HAP-1 (cell line): ENCODE results near the gene DNAH14.
"Not testable (repeated sequence)": the region's sequence is repeated elsewhere in the genome, so short reads cannot be mapped to it uniquely, and the experiment has no call there.

Experiments used
- DNase-seq, 2 experiments: peaks; one replicate each; pipeline ENCODE4 v3.0.0-alpha.2; 2016 to 2020; ENCODE audit warnings: low spot score in 2 of 2
- H3K27me3 ChIP-seq: fragments of 250-450 bp; sonication (Bioruptor Pico); 2 replicates; pipeline ENCODE4 v1.5.1; 2020; ENCODE audit warnings: low read depth, mild to moderate bottlenecking, moderate library complexity
- H3K36me3 ChIP-seq: fragments of 250-450 bp; sonication (Bioruptor Pico); replicated peaks from 2 replicates; pipeline ENCODE4 v1.5.1; 2020; ENCODE audit warnings: mild to moderate bottlenecking
- H3K4me1 ChIP-seq: fragments of 250-450 bp; sonication (Bioruptor Pico); 2 replicates; pipeline ENCODE4 v1.5.1; 2020; ENCODE audit warnings: mild to moderate bottlenecking
- H3K4me3 ChIP-seq: fragments of 250-450 bp; sonication (Bioruptor Pico); 2 replicates; pipeline ENCODE4 v1.5.1; 2020; ENCODE audit warnings: mild to moderate bottlenecking, moderate library complexity
- H3K9me3 ChIP-seq: fragments of 250-450 bp; sonication (Bioruptor Pico); 2 replicates; pipeline ENCODE4 v1.5.1; 2020; ENCODE audit warnings: mild to moderate bottlenecking, moderate library complexity
- in situ Hi-C: fragments of 300-500 bp; cut with MboI; formaldehyde crosslinking; loops from 3 replicates; pipeline ENCODE4 v1.14.3; 2020; ENCODE audit warnings: low sequenced_read_pairs, inconsistent platforms, mixed read lengths

DNAH14 gene

GRCh38 chr1:225063722-225064121, 134.2 kb downstream of the DNAH14 start:
- in situ Hi-C loops: no loop called here
- H3K4me3 ChIP-seq: no peak overlapping the region

GRCh38 chr1:225070972-225071371, 141.5 kb downstream of the DNAH14 start:
- in situ Hi-C loops: no loop called here
- no peaks in the 10 kb centered on the region for H3K9me3 ChIP-seq
- H3K36me3 ChIP-seq: no peaks in the 10 kb centered on the region
- no peak for DNase-seq
- H3K4me3 ChIP-seq: no peak overlapping the region
- no peaks in the 10 kb centered on the region for H3K27me3 ChIP-seq
- H3K4me1 ChIP-seq: no peaks in the 10 kb centered on the region

More at GRCh38 chr1:225063722-225064121, 134.2 kb downstream of the DNAH14 start:
- Histone ChIP-seq H3K4me1 (no peaks in the 10 kb centered on the region), H3K9me3 (no peaks in the 10 kb centered on the region), H3K36me3 (no peaks in the 10 kb centered on the region), H3K27me3 (no peaks in the 10 kb centered on the region)
- no peak for DNase-seq

DNA sequence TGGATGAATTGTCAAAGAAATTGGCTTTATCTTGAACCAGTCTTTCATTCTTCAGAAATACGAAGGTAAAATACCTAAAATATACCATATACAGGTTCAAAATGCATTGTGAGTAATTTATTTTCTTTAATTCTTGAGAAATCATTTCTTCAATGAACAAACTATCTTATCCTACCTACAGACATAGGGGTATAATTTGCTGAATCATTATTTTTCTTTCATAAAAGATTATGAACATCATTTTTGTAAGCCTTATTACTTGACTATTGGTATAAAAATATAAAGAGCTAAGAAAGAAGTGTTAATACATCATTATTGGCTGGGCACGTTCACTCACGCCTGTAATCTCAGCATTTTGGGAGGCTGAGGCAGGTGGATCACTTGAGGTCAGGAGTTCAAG, 167.7 kb downstream of the DNAH14 start:
- no peak overlapping the region for H3K4me3 ChIP-seq
- H3K27me3 ChIP-seq: no peaks in the 10 kb centered on the region
- in situ Hi-C loops: no loop called here
- H3K9me3 ChIP-seq: no peaks in the 10 kb centered on the region
- H3K4me1 ChIP-seq: no peaks in the 10 kb centered on the region
- H3K36me3 ChIP-seq: no peaks in the 10 kb centered on the region
- DNase-seq: no peak

DNA sequence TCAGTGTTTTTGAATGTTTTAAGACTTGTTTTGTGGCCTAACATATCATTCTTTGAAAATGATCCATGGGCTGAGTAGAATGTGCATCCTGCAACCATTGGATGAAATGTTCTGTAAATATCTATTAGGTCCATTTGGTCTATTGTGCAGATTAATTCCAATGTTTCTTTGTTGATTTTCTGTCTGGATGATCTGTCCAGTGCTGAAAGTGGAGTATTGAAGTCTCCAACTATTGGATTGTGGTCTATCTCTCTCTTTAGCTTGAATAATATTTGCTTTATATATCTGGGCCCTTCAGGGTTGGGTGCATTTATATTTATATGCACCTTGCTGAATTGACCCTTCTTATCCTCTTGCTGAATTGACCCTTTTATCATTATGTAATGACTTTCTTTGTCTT, 181.5 kb downstream of the DNAH14 start:
- no peak for DNase-seq
- H3K36me3 ChIP-seq: no peaks in the 10 kb centered on the region
- H3K4me1 ChIP-seq: no peaks in the 10 kb centered on the region
- no peak overlapping the region for H3K4me3 ChIP-seq
- H3K27me3 ChIP-seq: no peaks in the 10 kb centered on the region
- no peaks in the 10 kb centered on the region for H3K9me3 ChIP-seq
- in situ Hi-C loops: no loop called here

- no peak for DNase-seq
- H3K4me1 ChIP-seq: no peaks in the 10 kb centered on the region
- no peaks in the 10 kb centered on the region for H3K27me3 ChIP-seq
- in situ Hi-C loops: no loop called here
- no peak overlapping the region for H3K4me3 ChIP-seq
- H3K36me3 ChIP-seq: no peaks in the 10 kb centered on the region
- no peaks in the 10 kb centered on the region for H3K9me3 ChIP-seq
Measured at GRCh38 chr1:225113265-225113664, 183.8 kb downstream of the DNAH14 start.

DNA sequence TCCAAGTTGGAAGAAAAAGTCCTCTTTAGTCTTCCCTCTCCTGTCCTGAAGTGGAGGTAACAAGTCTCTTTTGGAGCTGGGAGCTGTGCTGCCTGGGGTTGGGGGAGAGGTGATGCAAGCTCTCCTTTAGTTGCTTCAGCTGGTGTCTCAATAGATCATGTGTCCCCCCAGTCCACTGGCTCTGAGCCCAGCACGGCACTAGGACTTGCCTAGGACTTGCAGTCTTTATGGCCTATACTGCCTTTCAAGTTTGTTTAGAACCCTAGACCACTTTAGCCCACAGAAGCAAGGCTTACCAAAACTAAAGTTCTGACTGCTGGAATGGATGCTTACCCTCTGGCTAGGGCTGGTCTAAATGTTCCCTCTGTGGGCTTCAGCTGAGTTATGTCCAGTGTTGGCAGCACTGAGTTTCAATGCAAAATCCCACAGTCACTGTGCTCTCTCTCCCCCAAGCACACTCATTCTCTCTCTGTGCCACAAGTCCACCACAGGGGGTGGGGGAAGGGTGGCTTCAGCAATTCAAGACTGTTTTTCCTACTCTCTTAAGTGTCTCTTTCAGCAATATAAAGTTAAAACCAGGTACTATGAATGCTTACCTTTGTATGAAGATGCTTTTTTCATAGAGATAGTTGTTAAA, 185.0 kb downstream of the DNAH14 start:
- no peaks in the 10 kb centered on the region for H3K27me3 ChIP-seq
- H3K9me3 ChIP-seq: no peaks in the 10 kb centered on the region
- in situ Hi-C loops: no loop called here
- no peaks in the 10 kb centered on the region for H3K4me1 ChIP-seq
- no peak for DNase-seq
- no peak overlapping the region for H3K4me3 ChIP-seq
- H3K36me3 ChIP-seq: no peaks in the 10 kb centered on the region

- no peaks in the 10 kb centered on the region for H3K4me1 ChIP-seq
- no peak overlapping the region for H3K4me3 ChIP-seq
- no peaks in the 10 kb centered on the region for H3K36me3 ChIP-seq
- no peaks in the 10 kb centered on the region for H3K9me3 ChIP-seq
- H3K27me3 ChIP-seq: no peaks in the 10 kb centered on the region
- no peak for DNase-seq
- in situ Hi-C loops: no loop called here
Measured at GRCh38 chr1:225119307-225119706, 189.8 kb downstream of the DNAH14 start.

DNA sequence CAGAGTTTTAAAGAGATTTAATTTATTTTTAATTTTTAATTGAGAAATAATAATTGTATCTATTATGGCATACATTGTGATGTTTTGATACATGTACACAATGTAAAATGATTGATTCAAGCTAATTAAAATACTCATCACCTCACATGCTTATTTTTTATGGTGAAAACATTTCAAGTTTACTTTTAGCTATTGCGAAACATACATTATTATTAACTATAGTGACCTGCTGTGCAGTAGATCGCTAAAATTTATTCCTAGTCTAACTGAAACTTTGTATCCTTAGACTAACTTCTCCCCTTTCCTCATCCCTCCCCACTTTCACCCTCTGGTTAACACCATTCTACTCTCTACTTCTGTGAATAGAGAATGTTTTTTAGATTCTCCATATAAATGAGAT, 191.6 kb downstream of the DNAH14 start:
- Histone ChIP-seq H3K4me1 (no peaks in the 10 kb centered on the region), H3K4me3 (no peak overlapping the region), H3K27me3 (no peaks in the 10 kb centered on the region), H3K36me3 (no peaks in the 10 kb centered on the region), H3K9me3 (no peaks in the 10 kb centered on the region)
- in situ Hi-C loops: no loop called here
- no peak for DNase-seq

GRCh38 chr1:225131869-225132268, 202.4 kb downstream of the DNAH14 start:
- Histone ChIP-seq H3K36me3 (no peaks in the 10 kb centered on the region), H3K4me3 (no peak overlapping the region), H3K9me3 (no peaks in the 10 kb centered on the region), H3K4me1 (no peaks in the 10 kb centered on the region), H3K27me3 (no peaks in the 10 kb centered on the region)
- in situ Hi-C loops: no loop called here
- DNase-seq: no peak

GRCh38 chr1:225137976-225138375, 208.5 kb downstream of the DNAH14 start:
- in situ Hi-C loops: no loop called here
- Histone ChIP-seq H3K4me3 (no peak overlapping the region), H3K36me3 (no peaks in the 10 kb centered on the region), H3K27me3 (no peaks in the 10 kb centered on the region), H3K4me1 (no peaks in the 10 kb centered on the region), H3K9me3 (no peaks in the 10 kb centered on the region; the same call in 1 of the 2 replicates)
- DNase-seq: no peak

GRCh38 chr1:225143001-225143400, 213.5 kb downstream of the DNAH14 start:
- DNase-seq: no peak
- no peaks in the 10 kb centered on the region for H3K27me3 ChIP-seq
- in situ Hi-C loops: no loop called here
- no peak overlapping the region for H3K4me3 ChIP-seq
- no peaks in the 10 kb centered on the region for H3K36me3 ChIP-seq
- H3K9me3 ChIP-seq: no peaks in the 10 kb centered on the region
- no peaks in the 10 kb centered on the region for H3K4me1 ChIP-seq

GRCh38 chr1:225146478-225146877, 217.0 kb downstream of the DNAH14 start:
- Histone ChIP-seq H3K4me1 (no peaks in the 10 kb centered on the region), H3K4me3 (no peak overlapping the region), H3K36me3 (no peaks in the 10 kb centered on the region), H3K9me3 (no peaks in the 10 kb centered on the region), H3K27me3 (no peaks in the 10 kb centered on the region)
- in situ Hi-C loops: no loop called here
- DNase-seq: no peak

GRCh38 chr1:225147791-225148190, 218.3 kb downstream of the DNAH14 start:
- DNase-seq, H3K9me3 ChIP-seq, H3K4me3 ChIP-seq, H3K36me3 ChIP-seq, H3K27me3 ChIP-seq, H3K4me1 ChIP-seq, in situ Hi-C loops: not testable (repeated sequence)

DNA sequence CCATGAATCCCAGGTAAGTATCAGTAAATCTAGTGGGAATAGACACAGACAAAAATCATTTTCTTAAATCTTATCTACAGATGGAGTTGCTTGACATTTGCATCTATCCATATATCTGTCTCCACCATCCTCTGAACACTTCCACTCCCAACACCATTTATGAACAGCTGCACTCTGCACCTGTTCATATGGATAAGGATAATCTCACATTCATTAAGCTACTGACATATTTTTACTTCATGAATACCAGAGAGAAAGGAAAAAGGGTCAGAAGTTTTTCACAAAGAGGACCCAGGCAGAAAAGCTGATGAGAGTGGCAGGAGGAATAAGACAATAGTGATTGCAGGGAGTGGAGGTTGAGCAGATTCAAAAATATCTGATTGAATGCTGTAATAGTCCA, 222.6 kb downstream of the DNAH14 start:
- in situ Hi-C loops: no loop called here
- no peak overlapping the region for H3K4me3 ChIP-seq
- H3K27me3 ChIP-seq: no peaks in the 10 kb centered on the region
- H3K4me1 ChIP-seq: no peaks in the 10 kb centered on the region
- H3K9me3 ChIP-seq: no peaks in the 10 kb centered on the region
- H3K36me3 ChIP-seq: no peaks in the 10 kb centered on the region
- no peak for DNase-seq

DNA sequence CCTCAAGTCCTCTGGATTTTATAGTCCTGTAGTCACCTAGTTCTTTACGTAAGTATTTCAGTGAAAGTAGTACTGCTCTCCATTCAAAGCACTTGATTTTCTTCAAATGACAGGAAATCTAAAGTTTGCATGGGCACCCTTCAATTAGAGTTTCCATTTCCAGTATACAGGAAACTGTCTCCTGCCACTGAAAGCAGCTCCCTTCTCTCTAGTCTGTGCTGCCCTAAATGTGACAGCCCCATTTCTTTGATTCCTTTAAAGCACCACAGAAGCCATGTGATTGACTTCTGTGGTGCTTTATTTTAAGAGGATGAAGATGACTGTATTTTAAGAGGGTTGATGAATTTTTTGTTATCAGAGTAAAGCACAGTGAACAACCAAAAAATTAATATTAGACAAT, 226.1 kb downstream of the DNAH14 start:
- in situ Hi-C loops: no loop called here
- no peaks in the 10 kb centered on the region for H3K9me3 ChIP-seq
- H3K36me3 ChIP-seq: no peaks in the 10 kb centered on the region
- no peak for DNase-seq
- no peaks in the 10 kb centered on the region for H3K27me3 ChIP-seq
- H3K4me3 ChIP-seq: no peak overlapping the region
- H3K4me1 ChIP-seq: no peaks in the 10 kb centered on the region
